ENCODE measurements around the gene FTSJ3.
"Not testable (repeated sequence)": the region's sequence is repeated elsewhere in the genome, so short reads cannot be mapped to it uniquely, and the experiment has no call there.

The FTSJ3 gene, protein sequence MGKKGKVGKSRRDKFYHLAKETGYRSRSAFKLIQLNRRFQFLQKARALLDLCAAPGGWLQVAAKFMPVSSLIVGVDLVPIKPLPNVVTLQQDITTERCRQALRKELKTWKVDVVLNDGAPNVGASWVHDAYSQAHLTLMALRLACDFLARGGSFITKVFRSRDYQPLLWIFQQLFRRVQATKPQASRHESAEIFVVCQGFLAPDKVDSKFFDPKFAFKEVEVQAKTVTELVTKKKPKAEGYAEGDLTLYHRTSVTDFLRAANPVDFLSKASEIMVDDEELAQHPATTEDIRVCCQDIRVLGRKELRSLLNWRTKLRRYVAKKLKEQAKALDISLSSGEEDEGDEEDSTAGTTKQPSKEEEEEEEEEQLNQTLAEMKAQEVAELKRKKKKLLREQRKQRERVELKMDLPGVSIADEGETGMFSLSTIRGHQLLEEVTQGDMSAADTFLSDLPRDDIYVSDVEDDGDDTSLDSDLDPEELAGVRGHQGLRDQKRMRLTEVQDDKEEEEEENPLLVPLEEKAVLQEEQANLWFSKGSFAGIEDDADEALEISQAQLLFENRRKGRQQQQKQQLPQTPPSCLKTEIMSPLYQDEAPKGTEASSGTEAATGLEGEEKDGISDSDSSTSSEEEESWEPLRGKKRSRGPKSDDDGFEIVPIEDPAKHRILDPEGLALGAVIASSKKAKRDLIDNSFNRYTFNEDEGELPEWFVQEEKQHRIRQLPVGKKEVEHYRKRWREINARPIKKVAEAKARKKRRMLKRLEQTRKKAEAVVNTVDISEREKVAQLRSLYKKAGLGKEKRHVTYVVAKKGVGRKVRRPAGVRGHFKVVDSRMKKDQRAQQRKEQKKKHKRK

DNA sequence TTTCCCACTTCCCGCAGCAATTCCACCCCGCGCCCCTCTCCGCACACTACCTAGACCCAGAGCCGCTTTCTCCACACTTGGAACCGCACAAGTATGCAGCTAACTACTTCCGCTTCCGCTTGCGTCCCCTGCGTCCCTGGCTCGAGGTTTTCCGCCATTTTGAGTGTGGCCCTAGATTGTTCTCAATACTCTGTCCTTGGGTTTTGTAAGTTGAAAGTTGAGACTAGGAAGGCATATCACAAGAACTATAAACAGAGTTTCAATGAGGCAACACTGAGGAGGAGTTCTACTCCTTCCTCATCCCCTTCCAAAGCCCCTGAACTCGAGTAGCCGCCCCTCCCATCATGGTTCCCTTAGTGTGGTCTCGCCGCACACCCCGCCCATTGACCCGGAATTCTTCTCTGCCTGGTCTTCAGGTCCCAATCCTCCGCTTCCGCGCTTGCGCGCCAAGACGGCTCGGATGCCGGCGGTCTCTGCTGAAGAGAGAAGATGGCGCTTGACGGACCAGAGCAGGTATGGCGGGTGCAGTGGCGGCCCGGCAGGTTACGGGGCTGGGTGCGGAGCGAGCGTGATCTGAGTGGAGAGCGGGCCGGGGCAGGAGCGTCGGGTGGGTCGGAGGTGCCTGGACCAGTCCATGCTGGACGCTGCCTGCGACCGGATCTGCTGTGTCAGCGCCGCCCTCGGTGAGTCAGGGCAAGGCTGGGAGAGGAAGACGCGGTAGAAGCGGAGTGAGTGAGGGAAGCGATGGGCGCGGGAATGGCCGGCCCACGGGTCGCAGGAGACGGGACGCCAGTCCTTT is at the start of gene FTSJ3, which contains the start of gene PSMC5:
TSS of gene FTSJ3 (minus strand) at position 662 of the 799 bp plus-strand sequence. CDS start 761 bp downstream, outside the sequence.
TSS of gene PSMC5 (plus strand) at position 430 of the 799 bp plus-strand sequence. CDS start at position 490, 60 bp downstream.
- DNase-seq (ENCODE audit: low spot score) (peak; percentile 97), FAIRE-seq (peak; percentile 87)

DNA sequence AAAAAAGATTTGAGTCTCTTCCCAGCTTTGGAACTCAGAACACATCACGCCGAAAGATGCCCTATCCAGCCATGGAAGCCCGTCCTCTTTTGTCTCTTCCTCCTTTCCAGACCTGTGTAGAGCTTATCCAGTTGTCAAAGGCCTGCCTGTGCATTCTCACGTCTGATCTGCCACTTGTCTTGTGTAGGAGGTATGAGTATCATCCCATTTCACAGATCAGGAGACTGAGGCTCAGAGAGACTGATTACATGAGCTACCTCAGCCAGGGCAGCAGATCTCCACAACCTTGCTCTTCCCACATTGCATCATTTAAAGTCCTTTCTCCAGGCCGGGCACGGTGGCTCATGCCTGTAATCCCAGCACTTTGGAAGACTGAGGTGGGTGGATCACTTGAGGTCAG is 47.2 kb upstream of the FTSJ3 start:
- FAIRE-seq; DNase-seq (ENCODE audit: low spot score): not testable (repeated sequence)

DNA sequence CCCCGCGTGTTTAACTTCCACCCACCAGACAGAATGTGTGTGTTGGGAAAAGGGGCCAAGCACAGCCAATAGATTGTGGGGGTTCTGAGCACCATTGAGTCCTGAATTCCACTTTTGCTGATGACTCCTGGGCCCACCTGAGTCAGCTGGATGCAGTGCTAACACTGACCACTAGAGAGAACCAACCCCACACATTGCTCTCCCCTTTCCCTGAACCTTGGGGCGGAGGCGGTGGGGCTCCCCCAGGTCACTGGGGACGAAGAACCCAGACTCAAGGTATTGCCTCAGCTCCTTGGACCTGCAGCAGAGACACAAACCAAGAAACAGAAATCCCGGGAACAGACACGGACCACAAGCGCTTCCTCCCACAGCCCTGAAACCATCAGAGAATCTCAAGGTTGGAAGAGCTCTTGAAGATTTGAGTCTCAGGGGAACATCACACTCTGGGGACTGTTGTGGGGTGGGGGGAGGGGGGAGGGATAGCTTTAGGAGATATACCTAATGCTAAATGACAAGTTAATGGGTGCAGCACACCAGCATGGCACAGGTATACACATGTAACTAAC is 46.7 kb upstream of the FTSJ3 start:
- not testable (repeated sequence) for DNase-seq (ENCODE audit: low spot score); FAIRE-seq

DNA sequence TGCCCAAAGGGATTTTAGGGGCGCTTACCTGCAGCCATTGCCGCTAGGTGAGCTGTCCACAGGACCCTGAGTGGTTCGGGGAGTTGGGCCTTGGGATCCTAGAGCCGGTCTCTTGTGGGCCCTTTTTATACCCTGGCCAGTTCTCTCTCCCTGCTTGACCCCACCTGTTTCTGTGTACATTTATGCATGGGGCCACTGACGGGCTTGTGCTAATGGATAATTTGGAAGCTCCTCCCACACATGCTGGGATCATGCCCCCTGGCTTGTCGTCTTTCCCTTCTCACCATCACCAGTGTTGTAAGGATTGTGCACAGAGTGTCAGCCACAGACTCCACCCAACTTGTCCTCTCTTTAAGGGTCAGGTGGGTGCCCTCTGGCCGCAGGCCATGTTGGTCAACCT is 46.1 kb upstream of the FTSJ3 start, which contains the start of gene CSH2:
TSS of gene CSH2 (minus strand) at position 101 of the 400 bp plus-strand sequence. CDS start at position 38, 63 bp downstream.
- not testable (repeated sequence) for DNase-seq (ENCODE audit: low spot score); FAIRE-seq

DNA sequence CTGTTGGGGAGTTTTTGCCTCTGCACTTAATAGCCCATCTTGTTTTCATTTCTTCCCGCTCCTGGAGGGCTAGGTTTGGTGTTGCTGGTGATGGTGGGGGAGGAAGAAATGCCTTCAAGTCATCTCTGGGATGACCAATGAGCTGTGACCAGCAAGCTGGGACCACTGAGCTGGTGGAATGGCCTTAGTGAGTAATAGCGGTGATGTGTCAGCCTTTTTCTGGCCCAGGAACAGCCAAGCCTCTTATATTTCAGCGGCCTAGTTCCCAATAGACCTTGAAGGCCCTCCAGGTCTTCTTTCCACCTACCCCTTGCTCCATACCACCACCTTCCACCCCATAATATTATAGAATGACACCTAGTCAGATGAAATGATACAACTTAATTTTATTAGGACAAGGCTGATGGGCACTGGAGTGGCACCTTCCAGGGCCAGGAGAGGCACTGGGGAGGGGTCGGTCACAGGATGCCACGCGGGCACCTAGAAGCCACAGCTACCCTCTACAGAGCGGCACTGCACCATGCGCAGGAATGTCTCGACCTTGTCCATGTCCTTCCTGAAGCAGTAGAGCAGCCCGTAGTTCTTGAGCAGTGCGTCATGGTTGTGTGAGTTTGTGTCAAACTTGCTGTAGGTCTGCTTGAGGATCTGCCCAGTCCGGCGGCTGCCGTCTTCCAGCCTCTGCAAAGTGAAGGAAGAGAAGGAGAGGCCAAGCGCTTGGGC is 44.3 kb upstream of the FTSJ3 start:
- DNase-seq (ENCODE audit: low spot score); FAIRE-seq: not testable (repeated sequence)

DNA sequence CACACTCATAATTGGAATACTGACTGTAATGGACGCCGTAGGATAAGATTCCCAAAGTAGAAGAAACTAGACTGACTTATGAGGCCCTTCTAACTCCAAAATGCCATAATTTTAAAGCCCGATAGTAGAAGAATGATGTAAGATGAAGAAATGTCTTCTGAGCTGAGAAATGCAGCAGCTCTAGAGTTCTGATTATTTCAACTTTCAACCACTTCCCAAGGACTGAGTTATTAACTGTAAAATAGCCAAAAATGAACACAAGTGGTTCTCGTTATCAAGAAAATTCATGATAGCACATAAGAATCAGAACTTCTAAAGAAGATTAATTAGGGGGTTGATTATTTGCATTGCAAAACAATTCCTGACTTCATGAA is 42.8 kb upstream of the FTSJ3 start:
- not testable (repeated sequence) for DNase-seq (ENCODE audit: low spot score); FAIRE-seq

DNA sequence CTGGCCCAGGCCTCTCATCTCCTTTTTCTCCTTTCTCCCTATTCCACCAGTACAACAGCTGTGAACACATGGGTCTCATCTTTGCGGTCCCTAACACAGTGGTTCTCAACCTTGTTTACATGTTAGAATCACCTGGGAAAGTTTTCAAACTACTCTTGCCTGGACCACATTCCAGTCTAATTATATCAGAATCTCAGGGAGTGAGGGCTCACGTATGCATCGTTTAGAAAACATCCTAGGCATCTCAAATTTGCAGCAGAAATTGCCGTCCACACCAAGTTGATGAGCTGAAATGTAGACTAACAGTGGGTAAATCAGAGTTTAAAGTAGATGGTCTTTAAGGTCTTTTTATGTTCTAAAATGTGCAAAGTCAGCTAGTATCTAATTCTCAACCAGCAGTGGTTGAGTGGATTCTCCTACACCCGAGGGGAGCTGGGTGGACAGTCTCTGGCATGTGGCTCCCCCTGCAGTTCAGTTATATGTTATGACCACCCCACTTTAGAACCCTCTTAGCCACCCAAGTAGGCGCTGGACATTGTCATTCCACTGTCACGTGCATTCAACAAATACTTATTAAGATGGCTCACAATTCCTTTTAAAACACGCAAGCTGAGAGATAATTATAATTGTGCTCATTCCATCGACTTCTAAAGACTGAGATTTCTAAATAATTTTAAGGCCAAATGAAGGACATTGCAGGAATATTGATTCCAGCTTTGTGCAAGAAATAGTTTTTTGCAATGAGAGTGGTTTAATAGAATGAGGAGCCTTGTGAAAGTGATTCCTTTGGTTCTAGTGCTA is 42.2 kb upstream of the FTSJ3 start:
- not testable (repeated sequence) for FAIRE-seq

DNA sequence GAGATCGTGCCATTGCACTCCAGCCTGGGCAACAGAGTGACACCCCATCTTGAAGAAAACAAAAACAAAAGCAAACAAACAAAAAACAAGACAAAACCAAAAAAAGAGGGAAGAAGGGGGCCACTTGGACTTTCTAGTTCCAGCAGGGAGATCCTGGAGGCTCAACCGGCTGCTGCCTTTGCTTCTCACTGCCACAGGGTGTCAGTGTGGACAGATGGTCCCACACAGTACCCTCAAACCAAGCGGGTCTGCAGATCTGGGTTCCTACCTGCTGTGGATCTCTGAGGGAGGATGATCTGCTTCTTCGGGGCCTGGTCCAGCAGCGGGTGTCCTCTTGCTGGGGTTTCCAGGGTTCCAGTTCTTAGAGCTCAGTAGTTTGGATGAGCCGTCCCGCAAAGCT is 39.2 kb upstream of the FTSJ3 start:
- not testable (repeated sequence) for DNase-seq (ENCODE audit: low spot score); FAIRE-seq

More for the DNA sequence above, 42.2 kb upstream of the FTSJ3 start:
- not testable (repeated sequence) for DNase-seq (ENCODE audit: low spot score)

DNA sequence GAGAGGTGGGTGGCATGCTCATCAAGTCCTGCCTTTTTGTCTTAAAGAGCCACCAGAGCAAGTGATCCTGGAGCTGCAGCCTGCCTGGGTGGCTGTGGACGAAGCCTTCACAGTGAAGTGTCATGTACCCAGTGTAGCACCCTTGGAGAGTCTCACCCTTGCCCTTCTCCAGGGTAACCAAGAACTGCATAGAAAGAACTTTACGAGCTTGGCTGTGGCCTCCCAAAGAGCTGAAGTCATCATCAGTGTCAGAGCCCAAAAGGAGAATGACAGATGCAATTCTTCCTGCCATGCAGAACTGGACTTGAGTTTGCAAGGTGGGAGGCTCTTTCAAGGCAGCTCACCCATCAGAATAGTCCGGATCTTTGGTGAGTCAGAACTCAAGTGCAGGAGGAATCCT is 31.8 kb upstream of the FTSJ3 start:
- DNase-seq (ENCODE audit: low spot score) (no peak), FAIRE-seq (no peak)

DNA sequence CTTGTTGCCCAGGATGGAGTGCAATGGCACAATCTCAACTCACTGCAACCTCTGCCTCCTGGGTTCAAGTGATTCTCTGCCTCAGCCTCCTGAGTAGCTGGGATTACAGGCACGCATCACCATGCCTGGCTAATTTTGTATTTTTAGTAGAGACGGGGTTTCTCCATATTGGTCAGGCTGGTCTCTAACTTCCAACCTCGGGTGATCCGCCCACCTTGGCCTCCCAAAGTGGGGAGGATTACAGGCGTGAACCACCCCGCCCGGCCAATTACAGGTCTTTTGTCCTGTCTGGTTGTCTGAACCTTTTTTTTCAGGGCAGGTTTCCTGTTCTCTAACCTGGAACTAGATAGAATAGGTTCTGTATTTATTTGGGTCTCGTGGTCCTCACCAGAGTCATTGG is 29.0 kb upstream of the FTSJ3 start:
- DNase-seq (ENCODE audit: low spot score); FAIRE-seq: not testable (repeated sequence)

DNA sequence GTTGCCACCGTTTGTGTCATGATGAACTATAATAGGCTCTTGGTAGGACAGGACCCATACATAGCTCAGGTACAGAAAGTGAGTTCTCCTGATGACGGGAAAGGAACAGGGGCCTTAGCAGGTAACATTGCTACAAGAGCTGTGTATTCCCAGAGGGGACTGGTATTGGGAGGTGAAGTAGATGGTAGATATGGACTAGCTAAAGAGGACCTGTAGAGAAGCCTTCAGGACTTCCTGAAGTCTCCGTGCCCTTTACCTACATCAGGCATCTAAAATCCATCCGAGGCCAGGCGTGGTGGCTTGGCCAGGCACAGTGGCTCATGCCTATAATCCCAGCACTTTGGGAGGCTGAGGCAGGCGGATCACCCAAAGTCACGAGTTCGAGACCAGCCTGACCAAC is 27.7 kb upstream of the FTSJ3 start:
- FAIRE-seq (no peak), DNase-seq (ENCODE audit: low spot score) (no peak)

DNA sequence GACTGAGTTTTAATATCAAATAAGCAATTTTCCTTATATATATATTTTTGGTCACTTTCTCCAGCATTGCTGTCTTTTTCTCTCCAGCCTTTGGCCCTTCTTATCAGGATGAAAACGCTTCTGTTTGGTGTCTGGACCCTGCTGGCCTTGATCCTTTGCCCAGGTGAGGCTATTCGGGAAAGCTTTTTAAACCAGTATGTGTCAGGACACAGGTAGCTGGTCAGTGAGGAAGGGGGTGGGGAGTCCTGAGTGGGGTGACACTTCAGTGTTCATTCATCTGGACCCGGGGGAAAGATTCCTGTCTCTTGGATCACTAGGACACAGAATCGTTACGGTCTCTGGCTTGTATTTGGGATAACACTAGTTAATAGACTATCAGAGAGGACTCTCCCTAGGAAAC is 27.2 kb upstream of the FTSJ3 start:
- no peak for DNase-seq (ENCODE audit: low spot score)

DNA sequence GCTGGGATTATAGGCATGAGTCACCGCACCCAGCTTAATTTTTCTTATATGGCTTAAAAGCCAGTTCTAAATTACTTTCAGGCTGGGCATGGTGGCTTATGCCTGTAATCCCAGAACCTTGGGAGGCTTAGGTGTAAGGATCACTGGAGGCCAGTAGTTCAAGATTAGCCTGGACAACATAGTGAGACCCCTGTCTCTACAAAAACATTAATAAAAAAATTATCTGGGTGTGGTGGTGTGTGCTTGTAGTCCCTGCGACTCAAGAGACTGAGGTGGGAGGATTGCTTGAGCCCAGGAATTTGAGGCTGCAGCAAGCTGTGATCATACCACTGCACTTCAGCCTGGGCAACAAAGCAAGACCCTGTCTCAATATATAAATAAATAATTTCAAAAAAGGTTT is 25.8 kb upstream of the FTSJ3 start:
- FAIRE-seq (no peak), DNase-seq (ENCODE audit: low spot score) (no peak)

More for the DNA sequence above, 27.2 kb upstream of the FTSJ3 start:
- FAIRE-seq, result no peak

DNA sequence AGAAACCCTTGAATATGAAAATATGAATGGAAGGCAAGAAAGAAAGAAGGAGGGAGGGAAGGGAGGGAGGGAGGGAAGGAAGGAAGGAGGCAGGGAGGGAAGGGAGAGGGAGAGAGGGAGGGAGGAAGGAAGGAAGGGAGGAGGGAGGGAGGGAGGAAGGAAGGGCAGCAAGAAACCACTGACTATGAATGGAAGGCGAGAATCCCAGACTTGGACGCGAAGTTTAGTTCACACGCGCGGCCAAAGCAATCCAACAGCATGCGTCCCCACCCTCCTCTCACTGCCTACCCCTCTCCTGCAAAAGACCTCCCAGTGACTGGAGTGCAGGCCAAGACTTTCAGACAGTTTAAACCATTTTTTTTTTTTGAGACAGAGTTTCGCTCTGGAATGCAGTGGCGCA is 22.9 kb upstream of the FTSJ3 start:
- FAIRE-seq (no peak), DNase-seq (ENCODE audit: low spot score) (no peak)

DNA sequence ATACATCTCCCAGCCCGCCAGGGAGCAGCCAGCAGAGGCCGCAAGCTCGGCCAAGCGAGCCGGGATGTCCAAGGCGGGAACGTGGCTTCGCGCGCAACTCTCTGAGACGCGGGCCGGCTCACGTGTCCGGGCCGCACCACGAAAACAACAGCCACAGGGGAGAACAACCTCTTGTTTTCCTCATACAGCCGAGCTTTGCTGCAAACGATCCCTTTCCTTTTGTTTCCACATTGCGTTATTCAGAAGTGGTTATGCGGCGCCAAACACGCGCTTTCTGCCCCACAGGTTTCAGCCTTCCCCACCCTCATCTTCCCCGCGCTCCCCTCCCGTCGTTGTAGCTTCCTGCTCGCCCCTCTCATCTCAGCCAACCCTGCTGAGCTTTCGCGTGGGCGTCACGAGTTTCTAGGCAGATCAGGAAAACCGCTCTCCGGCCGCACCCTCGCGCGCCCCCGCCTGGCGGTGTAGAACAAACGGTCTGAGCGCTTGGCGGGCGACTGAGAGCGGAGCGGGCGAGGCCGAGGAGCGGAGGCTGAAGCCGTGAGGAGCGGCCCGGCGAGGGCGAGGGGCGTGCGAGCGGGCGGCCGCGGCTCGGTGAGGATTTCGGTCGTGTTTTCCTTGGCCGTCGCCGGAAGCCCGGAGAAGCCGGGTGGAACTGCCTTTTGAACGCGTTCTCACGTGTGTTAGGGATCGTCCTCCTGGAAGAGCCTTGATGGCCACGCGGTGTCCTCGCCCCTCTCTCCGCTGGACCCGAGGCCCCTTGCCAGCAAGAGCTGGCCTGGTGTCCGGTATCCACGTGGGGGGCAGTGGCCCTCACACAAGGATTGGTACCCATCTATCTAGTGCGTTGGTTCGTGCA is 21.6 kb upstream of the FTSJ3 start:
- DNase-seq (ENCODE audit: low spot score) (peak; percentile 78), FAIRE-seq (no peak)

DNA sequence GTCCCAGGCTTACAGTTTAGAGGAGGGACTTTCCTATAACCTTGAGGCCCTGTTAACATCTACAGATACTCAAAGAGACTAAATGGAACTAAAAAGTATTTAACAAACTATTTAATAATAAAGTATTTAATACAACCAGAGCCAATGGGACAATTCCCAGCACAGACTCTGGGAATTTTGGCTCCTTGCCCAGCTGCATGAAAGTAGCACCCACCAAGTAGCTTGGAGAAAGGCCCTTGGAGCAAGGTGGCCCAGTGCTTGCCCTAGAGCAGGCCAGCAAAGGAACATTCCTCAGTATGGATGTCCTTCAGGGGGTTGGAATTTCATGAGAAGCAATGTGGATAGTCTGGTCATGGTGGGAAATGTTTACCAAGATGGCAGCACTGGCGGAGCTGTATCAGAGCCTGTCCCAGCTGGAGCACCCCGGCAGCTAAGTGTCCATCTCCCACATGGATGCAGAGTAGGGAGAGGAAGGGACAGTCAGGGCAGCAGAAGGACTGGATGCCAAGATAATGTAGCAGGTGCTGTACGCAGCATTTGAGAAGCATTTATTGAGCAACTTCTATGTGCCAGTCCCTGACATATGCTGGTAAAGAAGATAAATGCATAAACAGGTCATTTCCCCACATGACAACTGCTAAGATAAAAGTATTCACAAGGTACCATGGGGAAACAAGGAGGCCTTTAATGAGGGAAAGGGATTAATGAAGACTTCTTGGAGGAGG is 20.2 kb upstream of the FTSJ3 start:
- no peak for FAIRE-seq

DNA sequence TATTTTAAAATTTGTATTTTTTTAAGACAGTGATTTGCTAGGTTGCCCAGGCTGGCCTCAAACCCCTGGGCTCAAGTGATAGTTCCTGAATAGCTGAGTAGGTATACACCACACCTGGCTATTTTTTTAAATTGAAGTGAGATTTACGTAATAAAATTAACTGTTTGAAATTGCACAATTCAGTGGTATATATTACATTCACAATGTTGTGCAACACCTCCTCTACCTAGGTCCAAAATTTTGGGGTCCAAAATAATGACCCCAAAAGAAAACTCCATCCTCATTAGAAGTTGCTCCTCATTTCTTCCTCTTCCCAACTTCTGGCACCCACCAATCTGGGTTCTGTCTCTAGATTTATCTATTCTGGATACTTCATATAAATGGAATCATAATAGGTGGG is 18.0 kb upstream of the FTSJ3 start:
- no peak for FAIRE-seq
- DNase-seq (ENCODE audit: low spot score), result no peak

More for the DNA sequence above, 20.2 kb upstream of the FTSJ3 start:
- no peak for DNase-seq (ENCODE audit: low spot score)

Measured in urothelium cell line (cell line).